Activated T-cell treated with anti-CD3 and anti-CD28 coated beads for 4 hours (primary cell): ENCODE measurements around the gene B4GALT5.
A peak's percentile ranks its signal among the peaks of the same experiment; 100 is the strongest.

Experiments used
- DNase-seq: peaks from one replicate; pipeline ENCODE4 v3.0.0-alpha.2; 2020

B4GALT5 gene

GRCh38 chr20:49602345-49603208 lies 111.1 kb downstream of the B4GALT5 start:
- no peak for DNase-seq

GRCh38 chr20:49601153-49601924 lies 112.3 kb downstream of the B4GALT5 start:
- DNase-seq, result no peak

- no peak for DNase-seq
These were observed 113.9 kb downstream of the B4GALT5 start for GRCh38 chr20:49599746-49600113.

- no peak for DNase-seq
These were observed 115.8 kb downstream of the B4GALT5 start for GRCh38 chr20:49597825-49598395.

GRCh38 chr20:49595811-49596561 lies 117.7 kb downstream of the B4GALT5 start:
- DNase-seq, result peak; percentile 29

GRCh38 chr20:49595346-49595745 lies 118.3 kb downstream of the B4GALT5 start:
- DNase-seq, result no peak

- DNase-seq, result no peak
These were observed 118.8 kb downstream of the B4GALT5 start for GRCh38 chr20:49594931-49595315.

- DNase-seq, result peak; percentile 29
These were observed 119.3 kb downstream of the B4GALT5 start for GRCh38 chr20:49594143-49594930.

GRCh38 chr20:49593466-49594142 lies 120.1 kb downstream of the B4GALT5 start:
- no peak for DNase-seq

GRCh38 chr20:49592120-49592519 lies 121.6 kb downstream of the B4GALT5 start:
- no peak for DNase-seq

GRCh38 chr20:49591217-49591865 lies 122.3 kb downstream of the B4GALT5 start:
- DNase-seq, result no peak

- no peak for DNase-seq
These were observed 123.3 kb downstream of the B4GALT5 start for GRCh38 chr20:49590163-49591017.

GRCh38 chr20:49589747-49590146 lies 123.9 kb downstream of the B4GALT5 start:
- no peak for DNase-seq

GRCh38 chr20:49587111-49587570 lies 126.5 kb downstream of the B4GALT5 start:
- DNase-seq, result no peak

- DNase-seq, result no peak
These were observed 128.0 kb downstream of the B4GALT5 start for GRCh38 chr20:49585585-49586245.

GRCh38 chr20:49584418-49585382 lies 129.0 kb downstream of the B4GALT5 start:
- no peak for DNase-seq

GRCh38 chr20:49583669-49584417 lies 129.8 kb downstream of the B4GALT5 start:
- no peak for DNase-seq
